Neural progenitor cell (in vitro differentiated cells): ENCODE measurements around the gene OR6C70. TPM values are rescaled to one million over a fixed set of nuclear protein-coding genes. Genes with fewer than 3 reads are reported as not detected.

ENCODE experiments used
- DNase-seq: peaks from one replicate; pipeline ENCODE4 v3.0.0-alpha.2; 2016; ENCODE audit warnings: low spot score
- H2AFZ ChIP-seq: fragments of 200-600 bp; sonication (generic); replicated peaks from 2 replicates; pipeline ENCODE4 v1.6.1; 2016; ENCODE audit warnings: antibody characterized with exemption
- H3F3A ChIP-seq: fragments of 200-600 bp; sonication (generic); 2 replicates; pipeline ENCODE4 v1.6.1; 2016; ENCODE audit warnings: antibody characterized with exemption, low read depth
- H3K27ac ChIP-seq: fragments of 200-600 bp; sonication (generic); 2 replicates; pipeline ENCODE4 v1.5.1; 2016; ENCODE audit warnings: mild to moderate bottlenecking
- H3K27me3 ChIP-seq: fragments of 200-600 bp; sonication (generic); 2 replicates; pipeline ENCODE4 v1.6.1; 2016; ENCODE audit warnings: mild to moderate bottlenecking, moderate library complexity
- H3K36me3 ChIP-seq: fragments of 200-600 bp; sonication (generic); 2 replicates; pipeline ENCODE4 v1.5.1; 2016
- H3K4me1 ChIP-seq: fragments of 200-600 bp; sonication (generic); 2 replicates; pipeline ENCODE4 v1.6.1; 2016; ENCODE audit warnings: mixed run types
- H3K4me2 ChIP-seq: fragments of 200-600 bp; sonication (generic); 2 replicates; pipeline ENCODE4 v1.6.1; 2016
- H3K4me3 ChIP-seq: fragments of 200-600 bp; sonication (generic); 2 replicates; pipeline ENCODE4 v1.5.1; 2016
- H3K79me2 ChIP-seq: fragments of 200-600 bp; sonication (generic); 2 replicates; pipeline ENCODE4 v1.6.1; 2016; ENCODE audit warnings: low read depth
- H3K9ac ChIP-seq: fragments of 200-600 bp; sonication (generic); 2 replicates; pipeline ENCODE4 v1.6.1; 2016
- H3K9me3 ChIP-seq: fragments of 200-600 bp; sonication (generic); 2 replicates; pipeline ENCODE4 v1.5.1; 2016; ENCODE audit warnings: low read depth
- H4K20me1 ChIP-seq: fragments of 200-600 bp; sonication (generic); 2 replicates; pipeline ENCODE4 v1.6.1; 2016; ENCODE audit warnings: low read depth
- H3K27ac Mint-ChIP-seq: 3 replicates; pipeline ENCODE4 v1.8.0; 2021; ENCODE audit warnings: mixed read lengths
- H3K27me3 Mint-ChIP-seq: 2 replicates; pipeline ENCODE4 v1.8.0; 2022; ENCODE audit warnings: low read depth, mild to moderate bottlenecking, inconsistent platforms, moderate library complexity, mixed read lengths; ENCODE audit not compliant: insufficient read depth
- H3K36me3 Mint-ChIP-seq: 3 replicates; pipeline ENCODE4 v1.8.0; 2021; ENCODE audit warnings: mixed read lengths
- H3K4me1 Mint-ChIP-seq: 3 replicates; pipeline ENCODE4 v1.8.0; 2021; ENCODE audit warnings: mixed read lengths
- H3K4me3 Mint-ChIP-seq: 3 replicates; pipeline ENCODE4 v1.8.0; 2021; ENCODE audit warnings: mild to moderate bottlenecking, moderate library complexity, mixed read lengths
- H3K9me3 Mint-ChIP-seq: 3 replicates; pipeline ENCODE4 v1.8.0; 2020; ENCODE audit warnings: mixed read lengths
- CTCF ChIP-seq: fragments of 200-600 bp; sonication (generic); IDR thresholded peaks from 2 replicates; pipeline ENCODE4 v1.5.1; 2017; ENCODE audit warnings: antibody characterized with exemption, mild to moderate bottlenecking
- EZH2 ChIP-seq: fragments of 200-600 bp; sonication (generic); IDR thresholded peaks from 2 replicates; pipeline ENCODE4 v1.6.1; 2017; ENCODE audit warnings: antibody characterized with exemption, mild to moderate bottlenecking, moderate library complexity
- EZH2phosphoT487 ChIP-seq: fragments of 200-600 bp; sonication (generic); IDR thresholded peaks from 2 replicates; pipeline ENCODE4 v1.6.1; 2017; ENCODE audit warnings: antibody characterized with exemption
- total RNA-seq: library from RNA; depleted of rRNA; stranded (reverse); fragments of >200 nt; gene quantifications from 2 replicates; pipeline ENCODE4 v1.2.3, GENCODE V29; 2015; ENCODE audit warnings: low replicate concordance

The OR6C70 gene
- total RNA-seq, 1 donor from 2014 or later: not detected

GRCh38 chr12:55448825-55449224, 21.1 kb downstream of the OR6C70 start:
- TF ChIP-seq EZH2 (no peak), EZH2phosphoT487 (no peak), CTCF (no peak)
- H3K79me2 ChIP-seq: no peaks in the 10 kb centered on the region
- no peaks in the 10 kb centered on the region for H3K9me3 Mint-ChIP-seq
- no peaks in the 10 kb centered on the region for H3K36me3 Mint-ChIP-seq
- H4K20me1 ChIP-seq: no peaks in the 10 kb centered on the region
- no peak for DNase-seq
- no peaks in the 10 kb centered on the region for H3K9me3 ChIP-seq
- H3K4me2 ChIP-seq: no peak overlapping the region
- H3K27ac Mint-ChIP-seq: no peak overlapping the region
- H3K4me3 ChIP-seq: no peak overlapping the region
- no peak overlapping the region for H3K4me3 Mint-ChIP-seq
- H3K4me1 Mint-ChIP-seq: no peaks in the 10 kb centered on the region
- no peaks in the 10 kb centered on the region for H3K36me3 ChIP-seq
- H2AFZ ChIP-seq: no peak overlapping the region
- H3K27ac ChIP-seq: no peak overlapping the region
- no peaks in the 10 kb centered on the region for H3F3A ChIP-seq
- no peak overlapping the region for H3K9ac ChIP-seq
- no peaks in the 10 kb centered on the region for H3K27me3 ChIP-seq
- no peaks in the 10 kb centered on the region for H3K4me1 ChIP-seq
- no peaks in the 10 kb centered on the region for H3K27me3 Mint-ChIP-seq

GRCh38 chr12:55446326-55446725, 23.6 kb downstream of the OR6C70 start:
- H3K9me3 Mint-ChIP-seq: peaks cover 10% of the 10 kb centered on the region
- Histone ChIP-seq H3K4me3 (no peak overlapping the region), H3K36me3 (no peaks in the 10 kb centered on the region), H3K9ac (no peak overlapping the region), H3K9me3 (peaks cover 6% of the 10 kb centered on the region), H2AFZ (no peak overlapping the region), H3K27ac (no peak overlapping the region), H4K20me1 (no peaks in the 10 kb centered on the region), H3K27me3 (no peaks in the 10 kb centered on the region), H3K4me2 (no peak overlapping the region), H3K79me2 (no peaks in the 10 kb centered on the region), H3F3A (no peaks in the 10 kb centered on the region), H3K4me1 (no peaks in the 10 kb centered on the region)
- no peak overlapping the region for H3K4me3 Mint-ChIP-seq
- H3K36me3 Mint-ChIP-seq: no peaks in the 10 kb centered on the region
- H3K4me1 Mint-ChIP-seq: no peaks in the 10 kb centered on the region
- no peaks in the 10 kb centered on the region for H3K27me3 Mint-ChIP-seq
- TF ChIP-seq CTCF: peak; percentile 10
- no peak for TF ChIP-seq EZH2
- no peak for TF ChIP-seq EZH2phosphoT487
- no peak overlapping the region for H3K27ac Mint-ChIP-seq
- DNase-seq: no peak

- H3K36me3 Mint-ChIP-seq: peaks cover 1% of the 10 kb centered on the region
- H3K9me3 ChIP-seq: peaks cover 6% of the 10 kb centered on the region
- no peaks in the 10 kb centered on the region for H3K27me3 ChIP-seq
- H4K20me1 ChIP-seq: no peaks in the 10 kb centered on the region
- no peaks in the 10 kb centered on the region for H3F3A ChIP-seq
- H3K79me2 ChIP-seq: no peaks in the 10 kb centered on the region
- no peak overlapping the region for H3K9ac ChIP-seq
- peaks cover 2% of the 10 kb centered on the region for H3K27me3 Mint-ChIP-seq
- H3K4me1 Mint-ChIP-seq: no peaks in the 10 kb centered on the region
- H3K27ac ChIP-seq: no peak overlapping the region
- peaks cover 17% of the 10 kb centered on the region for H3K9me3 Mint-ChIP-seq
- DNase-seq: no peak
- no peak overlapping the region for H3K27ac Mint-ChIP-seq
- H2AFZ ChIP-seq: no peak overlapping the region
- no peak overlapping the region for H3K4me2 ChIP-seq
- H3K36me3 ChIP-seq: no peaks in the 10 kb centered on the region
- H3K4me3 Mint-ChIP-seq: no peak overlapping the region
- H3K4me1 ChIP-seq: no peaks in the 10 kb centered on the region
- no peak for TF ChIP-seq EZH2
- TF ChIP-seq EZH2phosphoT487: no peak
- no peak for TF ChIP-seq CTCF
- H3K4me3 ChIP-seq: no peak overlapping the region
These were observed 24.6 kb downstream of the OR6C70 start for GRCh38 chr12:55445357-55445756.
